Measurements from ENCODE around the gene TMEM150A.
"Not testable (repeated sequence)": the region's sequence is repeated elsewhere in the genome, so short reads cannot be mapped to it uniquely, and the experiment has no call there.

TMEM150A gene

DNA sequence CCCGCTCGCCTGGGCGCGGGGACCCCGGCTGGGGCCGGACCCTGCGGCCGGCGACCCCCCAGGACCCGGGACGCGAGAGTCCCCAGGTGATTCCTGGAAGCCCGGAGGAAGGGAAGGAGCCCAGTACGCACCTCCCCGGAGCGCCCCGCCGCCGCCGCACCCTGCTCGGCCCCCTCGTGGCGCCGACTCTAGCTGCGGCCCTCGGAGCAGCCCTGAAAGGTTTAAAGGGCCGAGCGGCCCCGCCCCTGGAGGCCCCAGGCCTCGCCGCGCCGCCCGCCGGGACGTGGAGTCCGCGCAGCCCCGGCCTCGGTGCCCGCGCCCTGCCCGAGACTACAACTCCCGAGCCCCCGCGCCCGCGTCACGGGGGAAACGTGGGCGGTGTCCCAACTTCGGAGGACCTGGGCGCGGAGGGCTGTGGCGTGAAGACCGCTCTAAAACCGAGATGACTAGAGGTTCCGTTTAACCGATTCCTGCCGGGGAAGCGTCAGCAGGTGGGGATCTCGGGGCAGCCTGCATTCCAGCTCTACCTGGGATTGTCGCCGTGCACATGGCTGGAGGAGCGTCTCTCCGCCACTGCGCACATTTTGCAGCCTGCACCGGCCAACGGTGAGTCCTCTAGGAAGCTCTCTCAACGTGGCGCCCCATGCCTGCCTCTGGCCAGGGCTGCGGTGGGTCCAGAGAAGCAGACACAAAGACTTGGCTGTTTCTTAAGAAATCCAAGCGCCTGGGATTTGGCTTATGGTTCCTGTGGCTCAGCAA is at the start of gene TMEM150A:
TMEM150A (minus strand) TSS at position 223 of the 759 bp plus-strand sequence. CDS start 750 bp downstream, outside the sequence.
- peak; percentile 77 for DNase-seq (ENCODE audit: low read depth)

- no peak for DNase-seq (ENCODE audit: low read depth)
Observed at GRCh38 chr2:85652056-85652455, 49.6 kb upstream of the TMEM150A start.

DNA sequence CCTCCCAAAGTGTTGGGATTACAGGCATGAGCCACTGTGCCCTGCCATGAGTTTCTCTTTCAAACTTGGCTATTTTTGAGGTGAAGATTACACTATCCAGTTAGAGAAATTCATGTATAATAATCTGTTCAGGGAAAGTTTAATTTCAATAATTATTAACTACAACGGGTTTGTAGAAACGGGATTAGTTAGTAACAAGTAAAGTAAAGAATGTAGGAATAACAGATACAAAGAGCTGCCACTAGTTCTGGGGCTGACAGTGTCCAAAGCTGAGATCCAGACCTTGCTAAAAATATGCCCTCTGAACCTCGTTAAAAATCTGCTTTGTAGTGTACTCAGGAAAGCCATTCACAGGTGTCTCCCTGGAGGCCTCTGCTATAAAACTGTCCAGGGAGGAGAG is 48.6 kb upstream of the TMEM150A start:
- no peak for DNase-seq (ENCODE audit: low read depth)

- no peak for DNase-seq (ENCODE audit: low read depth)
Observed at GRCh38 chr2:85650456-85650855, 48.0 kb upstream of the TMEM150A start.

- no peak for DNase-seq (ENCODE audit: low read depth)
Observed at GRCh38 chr2:85649201-85650190, 47.0 kb upstream of the TMEM150A start.

GRCh38 chr2:85648619-85649018 is 46.1 kb upstream of the TMEM150A start:
- DNase-seq (ENCODE audit: low read depth), result no peak

GRCh38 chr2:85647823-85648526 is 45.5 kb upstream of the TMEM150A start:
- no peak for DNase-seq (ENCODE audit: low read depth)

DNA sequence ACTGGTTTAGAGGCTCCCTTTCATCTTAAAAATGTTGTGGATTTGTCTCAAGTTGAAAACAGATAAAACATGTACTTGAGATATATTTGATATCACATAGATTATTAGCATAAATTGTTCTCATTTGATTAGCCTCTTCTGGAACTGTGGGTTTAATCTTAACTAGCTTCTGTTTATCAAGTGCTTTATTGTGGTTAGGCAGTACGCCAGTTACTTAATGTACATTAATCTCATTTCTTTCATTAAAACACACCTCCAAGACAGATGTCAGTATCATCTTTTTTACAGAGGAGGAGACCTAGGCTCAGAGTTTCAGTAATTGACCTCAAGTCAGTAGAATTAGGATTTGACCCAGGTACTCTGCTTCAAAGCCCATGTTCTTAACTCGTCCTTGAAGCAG is 43.7 kb upstream of the TMEM150A start:
- DNase-seq (ENCODE audit: low read depth), result no peak

GRCh38 chr2:85644909-85645308 is 42.4 kb upstream of the TMEM150A start:
- no peak for DNase-seq (ENCODE audit: low read depth)

GRCh38 chr2:85642725-85643124 is 40.2 kb upstream of the TMEM150A start:
- no peak for DNase-seq (ENCODE audit: low read depth)

GRCh38 chr2:85635636-85636035 is 33.1 kb upstream of the TMEM150A start:
- DNase-seq (ENCODE audit: low read depth), result no peak

- DNase-seq (ENCODE audit: low read depth), result no peak
Observed at GRCh38 chr2:85635011-85635410, 32.5 kb upstream of the TMEM150A start.

- DNase-seq (ENCODE audit: low read depth), result no peak
Observed at GRCh38 chr2:85631316-85631715, 28.8 kb upstream of the TMEM150A start.

GRCh38 chr2:85628658-85629057 is 26.2 kb upstream of the TMEM150A start:
- no peak for DNase-seq (ENCODE audit: low read depth)

DNA sequence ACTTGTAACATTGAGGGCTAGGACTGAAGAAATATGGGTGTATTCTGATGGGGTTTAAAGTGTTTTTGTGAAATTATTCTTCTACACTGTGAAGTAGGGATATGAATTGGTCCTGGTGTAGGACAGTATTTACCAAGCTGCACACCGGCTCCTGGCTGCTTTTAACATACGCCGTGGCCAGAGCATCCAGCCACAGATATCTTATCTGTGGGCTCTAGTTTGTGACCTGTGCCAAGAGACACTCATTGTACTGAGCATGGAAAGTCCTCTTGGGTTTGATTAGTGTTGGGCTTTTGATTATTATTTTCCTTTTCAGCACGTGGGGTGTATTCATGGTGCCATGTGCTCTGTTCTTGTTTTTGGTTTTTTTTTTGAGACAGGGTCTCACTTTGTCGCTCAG is 21.5 kb upstream of the TMEM150A start:
- no peak for DNase-seq (ENCODE audit: low read depth)

DNA sequence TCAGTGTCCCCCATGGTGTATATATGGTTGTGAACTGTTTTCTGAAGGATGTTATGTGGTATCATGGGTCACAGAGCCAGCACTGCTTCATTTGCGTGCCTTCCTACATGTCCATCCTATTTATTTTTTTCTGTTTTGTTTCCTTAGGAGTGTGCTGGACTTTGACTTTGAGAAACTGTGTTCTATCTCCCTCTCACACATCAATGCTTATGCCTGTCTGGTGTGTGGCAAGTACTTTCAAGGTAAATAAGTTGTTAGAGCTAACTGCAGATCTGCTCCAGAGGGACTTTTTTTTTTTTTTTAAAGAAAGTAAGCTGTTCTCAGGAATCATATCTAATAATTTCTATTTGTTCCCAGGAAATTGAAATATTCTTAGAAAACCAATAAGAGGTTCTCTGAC is 18.8 kb upstream of the TMEM150A start:
- DNase-seq (ENCODE audit: low read depth), result no peak

GRCh38 chr2:85619617-85620016 is 17.1 kb upstream of the TMEM150A start:
- no peak for DNase-seq (ENCODE audit: low read depth)

DNA sequence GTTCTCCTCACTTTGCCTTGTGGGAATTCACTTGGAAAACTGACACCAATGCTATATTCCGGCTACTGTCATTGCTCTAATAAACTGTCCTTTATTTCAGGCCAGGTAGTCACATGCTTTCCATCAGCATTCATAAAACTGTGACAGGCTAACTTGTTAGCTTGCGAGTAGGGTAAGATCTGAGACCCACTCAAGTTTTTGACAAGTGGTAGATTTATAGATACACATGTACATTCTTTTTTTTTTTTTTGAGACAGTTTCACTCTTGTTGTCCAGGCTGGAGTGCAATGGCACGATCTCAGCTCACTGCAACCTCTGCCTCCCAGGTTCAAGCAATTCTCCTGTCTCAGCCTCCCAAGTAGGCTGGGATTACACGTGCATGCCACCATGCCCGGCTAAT is 15.2 kb upstream of the TMEM150A start:
- DNase-seq (ENCODE audit: low read depth), result not testable (repeated sequence)

GRCh38 chr2:85615413-85615728 is 12.9 kb upstream of the TMEM150A start:
- no peak for DNase-seq (ENCODE audit: low read depth)

GRCh38 chr2:85614757-85615156 is 12.3 kb upstream of the TMEM150A start:
- DNase-seq (ENCODE audit: low read depth), result not testable (repeated sequence)

- no peak for DNase-seq (ENCODE audit: low read depth)
Observed at GRCh38 chr2:85613717-85614515, 11.4 kb upstream of the TMEM150A start.

Measured in stimulated activated CD8-positive, alpha-beta memory T cell treated with anti-CD3 and anti-CD28 coated beads, Interleukin-12 subunit alpha, Interleukin-12 subunit beta, amount 100 ng/mL, for 1 hour (primary cell).